NK-92 (cell line): Measurements from ENCODE around the gene CELF6.
"Not testable (repeated sequence)": the region's sequence is repeated elsewhere in the genome, so short reads cannot be mapped to it uniquely, and the experiment has no call there.

Experiments used
- DNase-seq: peaks from one replicate; lab custom pipeline; 2025; ENCODE audit not compliant: unreplicated experiment; lab: John Stamatoyannopoulos, UW

CELF6 gene

DNA sequence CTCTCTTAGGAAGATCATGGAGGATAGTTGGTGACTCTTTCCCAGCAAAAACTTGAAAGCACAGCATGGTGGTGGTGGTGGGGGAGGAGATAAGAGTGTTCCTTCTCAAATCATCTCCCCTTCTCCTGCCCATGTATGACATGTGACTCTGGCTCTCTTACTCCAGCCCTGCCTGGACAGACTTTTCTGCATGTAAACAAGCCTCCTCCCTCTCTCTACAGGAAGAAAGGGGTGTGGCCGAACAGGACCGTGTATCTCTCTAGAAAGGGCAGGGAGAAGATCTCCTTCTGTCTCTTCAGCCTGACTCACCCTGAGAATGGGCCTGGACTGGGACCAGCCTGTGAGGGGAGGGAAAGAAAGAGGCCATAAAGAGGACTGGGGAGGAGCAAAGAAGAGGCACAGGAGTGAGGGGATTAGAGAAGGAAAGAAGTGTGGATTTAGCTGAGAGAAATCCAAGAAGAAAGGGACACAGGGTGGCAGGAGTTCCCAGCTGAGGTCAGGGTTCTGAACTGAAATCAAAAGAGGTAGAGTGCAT lies 1.5 kb downstream of the CELF6 start:
- DNase-seq = no peak

DNA sequence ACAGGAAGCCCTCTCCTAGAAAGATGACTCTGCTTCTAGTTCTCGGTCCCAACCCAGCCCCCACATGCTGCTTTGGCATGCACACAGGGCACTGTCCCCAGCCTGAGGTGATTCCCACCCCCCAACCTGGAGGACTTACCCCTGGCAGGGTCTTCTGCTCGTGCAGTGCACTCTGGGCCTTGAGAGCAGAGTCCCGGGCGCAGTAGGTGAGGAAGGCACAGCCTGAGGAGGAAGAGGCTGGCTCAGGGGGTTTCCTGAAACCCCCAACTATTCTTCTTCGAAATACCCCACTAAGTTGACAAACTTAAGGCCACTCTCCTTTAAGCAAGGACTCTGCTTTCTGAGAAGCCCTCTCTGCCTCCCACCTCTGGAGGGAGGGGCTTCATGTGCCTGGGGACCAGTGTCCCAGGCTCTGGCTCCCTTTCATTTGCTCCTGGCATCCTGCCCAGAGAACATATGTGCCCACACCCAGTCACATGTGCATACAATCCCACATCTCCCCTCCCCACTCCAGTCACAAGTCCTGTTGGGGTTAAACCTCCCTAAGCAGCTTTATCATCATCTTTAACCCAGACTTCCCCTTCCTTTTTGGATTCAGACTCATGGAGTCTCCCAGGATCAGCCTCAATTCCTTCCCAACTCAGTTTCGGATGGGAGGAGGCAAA lies 4.1 kb downstream of the CELF6 start:
- no peak for DNase-seq

DNA sequence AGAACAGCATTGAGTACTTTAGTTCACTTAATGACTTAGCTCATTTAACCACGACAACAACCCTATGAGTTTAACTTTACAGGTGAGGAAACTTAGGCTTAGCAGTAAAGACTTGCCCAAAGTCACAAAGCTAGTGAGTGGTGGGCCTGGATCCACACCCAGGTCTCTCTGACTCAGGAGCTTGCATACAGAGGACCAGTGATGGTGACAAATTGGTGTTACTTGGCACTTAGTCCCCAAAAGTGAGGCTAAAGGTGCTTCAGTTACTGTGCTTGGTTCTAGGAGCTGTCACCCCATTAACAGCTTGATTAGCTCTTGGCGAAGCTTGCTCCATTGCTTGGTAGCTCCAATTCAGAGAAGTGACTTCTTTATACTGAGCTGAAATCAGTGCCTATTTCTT lies 6.1 kb downstream of the CELF6 start:
- DNase-seq = no peak

DNA sequence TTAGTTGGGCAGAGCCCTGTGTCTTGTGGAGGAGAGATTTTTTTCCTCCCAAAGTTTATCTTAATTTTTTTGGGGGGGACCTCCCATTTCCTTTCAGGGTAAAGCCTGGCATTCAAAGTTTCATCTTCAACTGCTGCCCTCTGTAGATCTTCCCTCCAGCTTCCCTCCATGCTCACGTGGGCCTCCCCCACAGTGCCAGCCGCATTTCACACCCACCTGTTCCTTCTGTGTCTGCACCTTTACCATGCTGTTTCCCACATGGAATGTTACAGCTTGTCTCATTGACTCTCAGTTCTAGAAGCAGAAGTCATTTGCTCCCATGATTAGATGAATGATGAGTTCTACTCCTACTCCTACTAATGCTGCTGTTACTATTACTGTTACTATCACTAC lies 6.5 kb downstream of the CELF6 start:
- DNase-seq = no peak

DNA sequence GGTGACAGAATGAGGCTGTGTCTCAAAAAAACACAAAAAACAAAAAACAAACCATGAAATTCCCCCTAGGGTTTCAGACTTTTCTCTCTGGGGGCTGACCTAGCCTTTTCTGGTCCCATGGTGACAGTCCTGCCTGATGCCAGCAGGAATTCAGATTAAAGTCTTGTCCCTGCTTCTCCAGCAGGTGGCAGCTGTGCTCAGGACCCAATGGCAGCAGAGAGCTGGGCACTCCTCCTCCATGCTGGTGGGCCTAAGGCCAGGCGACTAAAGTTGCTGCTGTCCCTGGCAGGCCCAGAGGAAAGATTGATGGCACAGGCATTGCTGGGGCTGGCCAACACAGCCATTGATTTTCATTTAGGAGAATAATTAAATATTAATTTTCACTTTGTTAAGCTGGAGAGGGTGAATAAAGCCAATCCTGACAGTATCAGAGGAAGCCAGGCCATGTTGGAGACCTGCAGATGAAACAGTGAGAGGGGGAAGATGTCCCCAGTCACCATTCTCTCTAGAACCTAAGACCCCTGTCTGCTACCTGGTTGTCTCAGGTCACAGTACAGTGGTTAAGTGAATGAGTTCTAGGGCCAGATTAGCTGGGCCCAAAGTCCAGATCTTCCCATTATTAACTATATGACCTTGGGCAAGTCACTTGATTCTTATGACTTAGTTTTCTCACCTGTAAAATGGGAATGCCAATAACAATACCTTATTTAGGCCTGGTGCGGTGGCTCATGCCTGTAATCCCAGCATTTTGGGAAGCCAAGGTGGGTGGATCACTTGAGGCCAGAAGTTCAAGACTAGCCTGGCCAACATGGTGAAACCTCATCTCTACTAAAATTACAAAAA lies 7.1 kb downstream of the CELF6 start:
- DNase-seq = no peak

DNA sequence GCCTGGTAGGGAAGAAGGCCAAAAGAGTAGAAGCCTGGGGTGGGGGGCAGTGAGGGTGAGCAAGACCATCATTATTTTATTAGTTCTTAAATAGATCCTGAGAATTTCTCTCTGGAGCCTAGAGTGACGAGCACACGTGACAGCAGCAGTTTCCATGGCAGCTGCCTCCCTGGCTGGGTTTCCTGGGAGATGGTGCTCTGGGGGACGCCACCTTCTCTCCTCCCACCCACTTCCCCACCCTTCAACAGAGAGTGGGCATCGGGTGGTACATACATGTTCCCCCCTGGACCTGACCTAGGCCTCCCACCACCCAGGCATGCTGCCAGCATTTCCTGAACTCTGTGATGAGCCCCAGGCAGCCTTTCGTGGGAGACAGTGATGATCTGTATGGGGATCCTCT lies 12.9 kb downstream of the CELF6 start:
- DNase-seq = no peak

DNA sequence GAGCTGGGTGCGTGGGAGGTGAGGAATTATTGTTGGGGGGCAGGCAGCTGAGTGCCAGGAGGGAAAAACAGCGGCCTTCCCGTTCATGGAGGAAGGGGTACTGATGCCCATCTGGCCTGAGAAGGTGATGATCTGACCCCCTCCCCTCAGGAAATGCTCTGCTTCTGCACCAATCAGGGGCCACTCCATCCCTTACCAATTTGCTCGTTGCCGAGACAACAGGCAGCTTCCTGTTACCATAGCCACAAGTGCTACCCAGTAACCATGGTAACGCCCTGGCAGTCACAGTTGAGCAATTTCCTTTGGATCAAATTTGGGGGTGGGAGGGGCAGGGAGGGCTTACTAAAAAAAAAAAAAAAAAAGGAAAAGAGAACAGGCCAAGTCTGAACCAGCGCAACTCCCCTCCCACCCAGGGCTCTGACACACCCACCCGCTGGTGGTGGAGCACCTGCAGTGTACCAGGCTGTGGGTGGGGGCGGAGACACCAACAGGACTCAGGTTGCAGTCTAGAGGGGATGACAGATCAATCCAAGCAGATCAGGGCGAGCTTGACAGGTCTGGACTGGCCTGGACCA lies 13.7 kb downstream of the CELF6 start:
- DNase-seq = no peak

DNA sequence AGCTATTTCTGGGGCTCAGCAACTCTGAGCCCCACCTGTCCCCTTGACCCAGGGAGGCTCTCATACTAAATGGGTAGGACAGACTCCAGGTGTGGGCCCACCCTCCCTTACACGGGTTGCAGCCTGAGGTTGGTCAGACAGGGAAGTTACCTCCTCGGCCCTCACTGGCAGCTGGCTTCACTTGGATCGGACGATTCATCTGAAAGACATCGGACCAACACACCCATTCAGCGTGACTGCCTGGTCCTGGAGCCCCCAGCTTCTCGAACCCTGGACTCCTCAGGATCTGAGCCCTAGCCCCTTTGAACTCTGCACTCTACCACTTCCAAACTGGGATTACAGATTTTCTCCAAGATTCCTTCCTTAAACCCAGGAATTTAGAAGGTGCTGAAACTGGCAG lies 15.4 kb downstream of the CELF6 start:
- DNase-seq = no peak

DNA sequence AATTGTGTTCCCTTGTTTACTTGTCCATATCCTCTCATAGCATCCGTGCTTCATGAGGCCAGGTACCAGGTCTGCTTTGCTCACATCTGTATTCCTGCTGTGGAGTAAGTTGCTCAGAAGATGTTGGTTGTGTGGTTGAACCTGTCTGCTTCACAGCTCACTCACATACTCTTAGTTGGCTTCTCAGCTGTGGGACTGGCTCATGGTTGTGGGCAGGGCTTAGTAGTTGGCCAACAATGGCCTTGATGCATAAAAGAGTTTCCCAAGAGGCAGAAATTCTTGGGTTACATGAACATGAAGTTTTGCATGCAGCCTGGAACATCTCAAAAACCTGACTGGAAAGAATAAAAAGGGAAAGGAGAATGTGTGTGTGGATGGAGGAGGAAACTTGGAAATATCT lies 17.0 kb downstream of the CELF6 start:
- no peak for DNase-seq

DNA sequence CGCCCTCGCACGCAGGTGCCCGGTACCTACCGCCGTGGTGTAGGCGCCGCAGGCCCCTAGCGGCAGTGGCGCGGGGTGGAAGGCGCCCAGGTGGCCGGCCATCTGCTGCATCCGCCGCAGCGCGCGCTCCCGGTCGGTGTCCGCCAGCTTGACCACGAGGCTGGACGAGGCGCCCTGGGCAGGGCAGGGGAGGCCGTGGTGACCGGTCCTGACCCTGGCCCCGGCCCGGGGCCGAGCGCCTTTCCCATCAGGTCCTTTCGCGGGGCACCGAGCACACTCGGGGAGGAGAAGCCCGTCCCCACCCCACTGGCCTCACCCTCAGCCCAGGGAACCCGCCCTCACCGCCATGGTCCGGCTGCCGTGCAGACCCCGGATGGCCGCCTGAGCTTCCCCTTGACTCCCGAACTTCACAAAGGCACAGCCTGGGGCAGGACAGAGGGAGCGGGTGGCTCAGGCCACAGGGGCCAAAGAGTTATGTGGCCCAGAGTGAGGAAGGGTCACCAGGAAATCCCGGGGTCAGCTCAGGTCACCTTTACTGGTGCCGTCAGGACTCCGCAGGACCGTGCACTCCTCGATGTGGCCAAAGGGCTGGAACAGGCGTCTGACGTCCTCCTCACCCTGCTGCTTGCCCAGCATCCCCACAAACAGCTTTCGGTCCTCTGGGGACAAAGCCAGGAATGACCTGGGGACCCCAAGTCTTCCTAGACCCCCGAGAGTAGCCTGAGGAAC lies 30.2 kb downstream of the CELF6 start:
- no peak for DNase-seq

DNA sequence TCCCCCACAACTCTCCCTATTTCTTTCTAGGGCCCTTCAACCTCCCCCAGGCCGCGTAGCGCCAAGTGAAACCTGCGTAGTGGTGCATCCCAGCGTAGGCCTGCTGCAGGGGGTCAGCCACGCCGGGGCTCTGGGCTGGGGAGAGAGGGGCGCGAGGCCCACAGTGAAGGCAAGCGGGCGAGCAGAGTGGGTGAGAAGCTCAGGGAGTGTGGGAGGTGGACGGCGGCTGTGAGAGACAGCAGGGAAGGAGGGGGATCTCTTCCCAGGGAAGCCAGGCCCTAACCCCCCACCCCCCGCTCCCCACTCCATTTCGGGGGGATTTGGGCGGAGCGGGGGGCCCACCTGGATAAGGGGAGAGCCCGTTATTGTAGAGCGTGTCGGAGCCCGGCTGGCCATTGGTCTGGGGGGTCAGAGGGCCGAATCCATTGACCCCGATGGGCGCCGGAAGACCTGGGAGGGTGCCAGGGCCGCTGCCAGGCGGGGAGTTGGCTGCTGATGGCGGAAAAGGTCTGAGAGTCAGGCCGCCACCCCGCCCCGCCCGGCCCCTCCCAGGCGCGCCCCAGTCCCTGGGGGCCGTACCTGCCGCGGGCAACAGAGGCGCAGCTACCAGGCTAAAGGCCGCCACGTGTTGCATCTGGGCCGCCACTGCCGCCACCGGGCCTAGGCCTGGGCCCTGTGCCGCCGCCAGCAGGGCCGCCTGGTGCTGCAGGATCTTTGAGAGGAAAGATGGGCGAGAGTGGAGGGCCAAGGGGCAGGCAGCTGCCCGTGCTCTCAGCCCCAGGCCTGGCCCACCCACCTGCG lies 31.0 kb downstream of the CELF6 start:
- no peak for DNase-seq

DNA sequence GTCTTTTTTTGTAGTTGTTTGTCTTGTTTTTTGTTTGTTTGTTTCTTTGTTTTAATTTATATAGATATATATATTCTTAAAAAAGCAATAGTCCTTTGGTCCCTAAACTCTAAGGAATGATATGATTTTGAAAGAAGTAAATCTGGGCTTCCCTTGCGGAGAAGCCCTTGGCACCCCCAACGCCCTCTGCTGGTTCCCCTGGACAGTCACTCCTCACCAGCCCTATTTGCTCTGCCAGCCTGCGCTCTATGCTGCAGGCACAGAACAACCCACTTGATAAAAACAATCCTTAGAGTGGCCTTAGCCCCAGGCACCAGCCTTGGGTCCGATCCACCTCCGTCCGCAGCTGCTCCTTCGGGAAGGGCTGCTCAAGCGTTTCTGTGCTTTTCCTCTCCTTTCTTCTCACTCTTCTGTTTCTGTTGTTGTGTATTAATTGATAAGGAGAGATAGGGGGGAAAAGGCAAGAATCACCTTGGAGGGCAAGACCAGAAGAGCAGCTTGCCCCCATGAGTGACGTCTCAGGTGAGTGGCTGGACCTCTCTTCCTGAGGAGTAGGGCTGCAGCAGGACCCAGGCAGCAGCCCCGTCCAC lies 33.9 kb downstream of the CELF6 start:
- DNase-seq = no peak

DNA sequence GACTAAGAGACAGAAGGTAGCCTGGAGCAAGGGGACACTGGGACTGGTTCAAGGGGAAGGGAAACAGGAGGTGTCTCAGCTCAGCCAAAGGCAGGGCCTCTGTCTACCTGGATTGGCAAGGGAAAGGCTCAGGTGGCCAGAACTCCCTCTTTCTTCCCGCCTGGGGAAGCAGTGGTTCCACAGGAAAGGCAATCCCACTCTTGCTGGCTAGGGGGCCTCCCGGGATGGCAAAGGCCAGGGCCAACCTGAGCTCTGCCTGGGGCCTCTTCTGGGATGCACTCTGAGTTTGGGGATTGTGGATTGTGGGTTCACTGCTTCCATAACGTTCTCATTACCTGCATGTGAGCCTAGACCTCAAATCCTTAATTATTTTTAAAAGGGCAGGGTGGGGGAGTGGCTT lies 34.6 kb downstream of the CELF6 start:
- DNase-seq = no peak

DNA sequence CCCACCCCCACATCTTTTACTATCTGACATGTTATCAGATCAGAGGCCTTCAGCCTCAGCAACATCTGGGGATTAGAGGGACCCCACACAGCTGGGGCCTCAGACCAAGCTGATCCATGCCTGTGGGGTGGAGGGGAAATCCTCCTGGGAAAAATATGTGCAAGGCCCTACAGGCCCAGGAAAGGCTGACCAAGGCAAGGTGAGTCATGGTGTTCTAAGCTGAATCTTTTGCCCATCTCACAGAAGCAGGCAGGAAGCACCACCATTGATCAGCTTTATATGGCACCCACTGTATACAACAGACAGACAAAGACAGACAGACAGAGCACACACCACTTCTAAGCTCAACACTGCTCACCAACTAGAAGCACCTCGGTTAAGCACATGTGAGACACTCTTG lies 35.2 kb downstream of the CELF6 start:
- DNase-seq = no peak

DNA sequence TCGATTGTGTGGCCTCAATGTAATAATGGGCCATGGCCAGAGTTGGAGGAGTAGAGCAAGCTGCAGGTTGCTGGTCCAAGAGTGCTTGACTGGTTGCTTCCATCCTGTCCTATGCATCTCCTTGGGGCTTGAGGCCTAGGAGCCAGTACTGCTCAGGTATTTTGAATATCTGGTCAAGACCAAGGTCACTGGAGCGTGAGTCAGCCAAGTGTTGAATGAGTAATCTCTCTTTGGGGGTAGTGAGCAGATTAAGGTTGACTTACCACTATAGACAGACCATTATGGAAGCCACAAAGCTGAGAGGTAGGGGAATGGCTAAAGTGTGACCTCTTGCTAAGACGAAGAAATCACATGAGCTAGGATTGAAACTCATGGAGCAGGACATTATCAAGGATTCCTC lies 38.2 kb downstream of the CELF6 start:
- DNase-seq = no peak

DNA sequence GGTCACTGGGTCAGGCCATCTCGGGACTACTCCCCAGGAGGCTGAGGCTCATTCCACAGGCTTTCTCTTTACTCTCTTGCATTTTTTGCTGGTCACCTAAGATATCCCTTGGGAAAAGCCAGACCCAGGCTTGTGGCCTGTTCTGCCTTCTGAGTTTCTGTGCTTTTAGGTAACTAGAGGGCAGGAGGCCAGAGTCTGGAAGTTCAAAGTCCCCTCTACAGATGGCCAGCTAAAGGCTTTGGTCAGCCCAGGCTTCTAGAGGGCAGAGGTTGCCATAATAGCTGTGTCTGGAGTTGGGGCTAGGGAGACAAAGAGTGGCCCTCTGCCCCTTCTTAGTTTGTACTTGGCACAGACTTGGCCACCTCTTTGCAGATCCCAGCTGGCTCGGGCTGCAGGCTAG lies 39.2 kb downstream of the CELF6 start:
- no peak for DNase-seq

DNA sequence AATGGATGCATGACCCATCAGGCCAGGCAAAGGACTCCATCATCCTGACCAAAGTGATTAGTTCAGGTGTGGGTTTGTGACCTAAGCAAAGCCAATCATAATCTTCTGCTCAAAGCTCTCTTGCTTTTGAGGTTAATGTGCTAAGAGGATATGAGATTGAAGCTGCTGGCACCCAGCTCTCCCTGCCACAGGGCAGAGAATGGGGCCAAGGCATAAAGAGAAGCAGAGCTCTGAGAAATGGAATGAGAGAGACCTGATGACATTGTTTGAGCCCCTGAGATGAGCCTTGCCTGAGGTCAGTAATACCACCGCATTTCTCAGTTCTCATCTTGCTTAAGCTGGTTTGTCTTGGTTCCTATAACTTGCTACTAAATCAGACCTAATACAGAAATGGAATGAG lies 41.2 kb downstream of the CELF6 start:
- no peak for DNase-seq

DNA sequence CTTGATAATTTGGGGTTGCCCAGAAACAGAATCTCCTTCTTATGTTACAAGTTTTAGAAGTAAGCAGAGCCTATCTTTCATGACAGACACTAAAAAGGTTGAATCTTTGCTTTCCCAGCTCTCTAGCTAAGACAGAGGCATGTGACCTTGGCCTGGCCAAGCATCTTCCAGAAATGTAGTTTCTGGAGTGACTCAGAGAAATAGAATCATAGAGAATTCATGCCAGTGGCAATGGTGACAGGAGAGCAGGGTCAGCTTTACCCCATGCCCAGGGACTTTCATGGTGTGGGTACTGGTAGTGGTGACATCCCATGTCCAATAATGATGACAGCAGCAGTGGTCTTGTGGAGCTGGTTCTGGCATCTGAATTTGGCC lies 43.6 kb downstream of the CELF6 start:
- no peak for DNase-seq

DNA sequence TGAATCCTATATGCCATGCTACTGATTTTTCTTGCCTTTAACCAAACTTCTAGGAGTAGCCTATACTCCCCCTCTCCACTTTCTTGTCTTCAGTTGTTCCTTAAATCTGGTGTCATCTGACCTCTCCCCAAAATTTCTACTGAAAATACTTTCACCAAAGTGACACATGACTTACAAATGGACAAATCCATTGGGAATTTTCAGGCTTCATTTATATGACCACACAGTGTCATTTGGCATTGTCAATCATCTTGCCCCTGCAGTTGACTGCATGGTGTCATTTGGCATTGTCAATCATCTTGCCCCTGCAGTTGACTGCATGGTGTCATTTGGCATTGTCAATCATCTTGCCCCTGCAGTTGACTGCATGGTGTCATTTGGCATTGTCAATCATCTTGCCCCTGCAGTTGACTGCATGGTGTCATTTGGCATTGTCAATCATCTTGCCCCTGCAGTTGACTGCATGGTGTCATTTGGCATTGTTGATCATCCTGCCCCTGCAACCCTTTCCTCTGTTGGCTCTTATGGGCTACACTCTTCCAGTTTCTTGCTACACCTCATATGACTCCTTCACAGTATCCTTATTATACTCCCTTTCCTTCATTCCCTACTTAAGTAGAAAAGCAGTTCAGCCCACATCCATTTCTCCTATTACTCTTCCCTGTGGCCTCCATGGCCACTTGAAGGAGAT lies 44.2 kb downstream of the CELF6 start:
- DNase-seq = not testable (repeated sequence)

DNA sequence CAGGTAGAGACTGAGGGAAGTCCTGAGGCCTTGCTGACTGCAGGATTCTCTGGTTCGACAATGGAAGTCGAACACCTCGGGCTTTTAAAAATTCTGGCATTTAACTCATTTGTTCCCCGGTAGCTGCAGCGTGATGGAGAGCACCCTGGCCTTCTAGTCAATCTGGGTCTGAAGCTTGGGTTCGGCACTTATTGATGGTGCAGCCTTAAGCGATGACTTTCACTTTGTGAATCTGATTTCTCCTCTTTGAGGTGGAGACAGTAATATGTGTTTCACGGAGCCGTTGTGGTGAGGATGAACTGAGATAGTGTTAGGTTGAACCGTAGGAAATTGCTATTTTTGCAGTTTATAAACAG lies 47.0 kb downstream of the CELF6 start:
- no peak for DNase-seq
